Measurements from ENCODE around the gene SLC29A3. TPM values are rescaled to one million over a fixed set of nuclear protein-coding genes. Genes with fewer than 3 reads are reported as not detected.

Gene SLC29A3
- total RNA-seq, 1 experiment from 2014 or later = 5.9 TPM

- ATAC-seq = no peak
- no TSS peak for BruUV-seq (replicated peaks)
- no peak overlapping the region for H3K4me2 ChIP-seq (ENCODE audit: low read length)
- H3K79me2 ChIP-seq (ENCODE audit: insufficient read depth, low read length) = no peaks in the 10 kb centered on the region
- no peak overlapping the region for H3K9ac ChIP-seq (ENCODE audit: low read length)
- ChIA-PET CTCF (no interaction called here), RAD21 (ENCODE audit: low non-redundant PET in 1 of 2, low total read pairs in 2 of 2, uncharacterized antibody in 2 of 2, unreplicated experiment in 2 of 2) (no interaction called here), POLR2A (no interaction called here)
- no peaks in the 10 kb centered on the region for H4K20me1 ChIP-seq (ENCODE audit: insufficient read depth)
- H3K27ac ChIP-seq (ENCODE audit: low read depth, low read length) = no peak overlapping the region
- H3K4me1 ChIP-seq (ENCODE audit: control insufficient read depth in 1 of 2, insufficient read depth in 2 of 2, low read length in 2 of 2) = peaks cover 22 to 40% of the 10 kb centered on the region in 2 experiments
- H3K9me3 ChIP-seq (ENCODE audit: control insufficient read depth in 1 of 2, insufficient read depth in 1 of 2, low read depth in 1 of 2, low read length in 2 of 2) = no peaks in the 10 kb centered on the region
- intact Hi-C loops (cut with micrococcal nuclease) = no loop called here
- no peak for TF ChIP-seq SIN3A (IDR thresholded peaks at IDR 0.05; ENCODE audit: low read depth)
- TF ChIP-seq EZH2phosphoT487 (IDR thresholded peaks at IDR 0.05; ENCODE audit: borderline replicate concordance) = no peak
- no peak for TF ChIP-seq REST (IDR thresholded peaks at IDR 0.05; ENCODE audit: low read depth)
- TF ChIP-seq EGR1 (IDR thresholded peaks at IDR 0.05; ENCODE audit: low read depth) = no peak
- TF ChIP-seq ZFX (IDR thresholded peaks at IDR 0.05) = no peak
- no peak for TF ChIP-seq TCF7L2 (IDR thresholded peaks at IDR 0.05; ENCODE audit: borderline replicate concordance, extremely low read depth, insufficient read depth, insufficient read length)
- TF ChIP-seq SRF (IDR thresholded peaks at IDR 0.05; ENCODE audit: low read depth) = no peak
- no peak for TF ChIP-seq FOSL1 (IDR thresholded peaks at IDR 0.05; ENCODE audit: low read depth)
- TF ChIP-seq ATF3 (IDR thresholded peaks at IDR 0.05) = no peak
- no peak for TF ChIP-seq CBX3 (IDR thresholded peaks at IDR 0.05; ENCODE audit: low read depth)
- no peak for TF ChIP-seq YY1 (IDR thresholded peaks at IDR 0.05; ENCODE audit: extremely low read depth, insufficient replicate concordance, low read depth, low read length)
- no peaks in the 10 kb centered on the region for H3K27me3 ChIP-seq (ENCODE audit: insufficient read depth, low read length)
- DNase-seq (ENCODE audit: low read depth, low spot score) = no peak
- no peak overlapping the region for H3K4me3 ChIP-seq (replicated peaks in 1 of 2; ENCODE audit: low read depth in 1 of 2, low read length in 2 of 2)
- H2AFZ ChIP-seq (ENCODE audit: low read depth, low read length, poor library complexity, severe bottlenecking) = no peak overlapping the region
- no peaks in the 10 kb centered on the region for H3K36me3 ChIP-seq (ENCODE audit: control insufficient read depth in 1 of 2, insufficient read depth in 2 of 2, low read length in 2 of 2)
- no peaks in the 10 kb centered on the region for H3K9me2 ChIP-seq (ENCODE audit: insufficient read depth)
These were observed 49.1 kb downstream of the SLC29A3 start for GRCh38 chr10:71368176-71368575.
